SK-N-DZ (cell line): Measurements from ENCODE around the gene PDS5A.
"Not testable (repeated sequence)": the region's sequence is repeated elsewhere in the genome, so short reads cannot be mapped to it uniquely, and the experiment has no call there.

ENCODE experiments used
- DNase-seq: peaks from one replicate; pipeline ENCODE4 v3.0.0-alpha.2; 2015; ENCODE audit warnings: low spot score

The PDS5A gene

DNA sequence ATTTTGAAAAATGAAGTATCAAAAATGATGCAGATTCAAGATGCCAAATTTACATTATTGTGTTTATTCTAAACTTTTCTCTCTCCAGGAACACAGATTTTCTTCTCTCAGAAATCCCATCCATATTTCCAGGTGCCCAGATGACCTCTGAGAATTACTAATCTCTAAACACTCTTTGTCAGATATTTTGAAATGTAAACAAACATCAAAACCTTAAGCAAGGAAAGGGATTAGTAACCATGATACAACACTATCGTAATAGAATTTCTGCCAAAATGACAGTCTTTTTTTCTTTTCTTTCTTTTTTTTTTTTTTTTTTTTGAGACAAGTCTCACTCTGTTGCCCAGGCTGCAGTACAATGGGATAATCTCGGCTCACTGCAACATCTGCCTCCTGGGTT lies 76.7 kb downstream of the PDS5A start:
- DNase-seq: no peak

DNA sequence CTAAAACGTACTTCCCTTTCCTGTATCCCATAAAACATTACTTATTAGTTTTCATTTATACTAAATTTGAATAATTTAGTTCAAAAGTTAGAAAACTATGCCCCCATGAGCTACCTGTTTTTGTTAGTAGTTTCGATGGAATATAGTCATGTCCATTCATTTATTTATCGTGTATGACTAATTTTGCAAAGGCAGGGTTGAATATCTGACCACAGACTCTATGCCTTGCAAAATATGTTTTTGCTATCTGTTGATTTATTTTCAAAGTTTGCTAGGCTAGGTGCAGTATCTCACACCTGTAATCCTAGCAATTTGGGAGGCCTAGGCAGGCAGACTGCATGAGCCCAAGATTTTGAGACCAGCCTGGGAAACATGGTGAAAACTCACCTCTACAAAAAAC lies 78.4 kb downstream of the PDS5A start:
- DNase-seq: no peak

DNA sequence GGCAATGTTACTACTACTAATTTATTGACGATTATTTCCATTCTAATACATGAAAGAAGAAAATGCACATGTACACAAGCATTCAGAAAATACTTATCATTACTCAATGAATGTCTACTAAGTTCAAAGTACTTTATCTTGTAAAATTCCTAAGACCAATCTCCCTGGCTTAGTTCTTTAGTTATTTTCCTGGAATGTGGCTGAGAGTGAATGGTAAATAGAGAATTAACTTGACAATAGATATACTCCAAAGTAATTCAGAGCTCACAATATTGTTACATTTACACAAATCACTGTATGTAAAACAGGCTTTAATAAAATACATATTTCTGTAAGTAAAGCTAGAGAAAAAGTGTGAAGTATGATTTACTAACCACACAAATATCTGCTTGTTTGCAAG lies 79.7 kb downstream of the PDS5A start:
- no peak for DNase-seq

DNA sequence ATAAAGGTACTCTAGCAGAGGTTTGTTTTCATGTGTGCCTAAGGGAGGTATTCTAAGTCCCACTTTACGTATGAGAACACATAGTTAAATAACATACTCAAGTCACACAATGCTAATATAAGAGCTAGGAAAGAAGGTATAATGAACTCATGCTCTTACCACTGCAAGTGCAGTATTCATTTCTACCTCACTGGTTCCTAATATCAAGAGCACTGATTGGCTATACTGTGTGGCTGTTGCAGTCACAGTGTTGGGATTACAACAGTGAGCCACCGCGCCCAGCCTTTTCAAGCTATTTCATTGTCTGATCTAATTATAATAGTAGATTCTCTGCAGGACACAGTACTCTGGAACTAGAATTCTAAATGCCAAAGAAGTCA lies 84.0 kb downstream of the PDS5A start:
- no peak for DNase-seq

DNA sequence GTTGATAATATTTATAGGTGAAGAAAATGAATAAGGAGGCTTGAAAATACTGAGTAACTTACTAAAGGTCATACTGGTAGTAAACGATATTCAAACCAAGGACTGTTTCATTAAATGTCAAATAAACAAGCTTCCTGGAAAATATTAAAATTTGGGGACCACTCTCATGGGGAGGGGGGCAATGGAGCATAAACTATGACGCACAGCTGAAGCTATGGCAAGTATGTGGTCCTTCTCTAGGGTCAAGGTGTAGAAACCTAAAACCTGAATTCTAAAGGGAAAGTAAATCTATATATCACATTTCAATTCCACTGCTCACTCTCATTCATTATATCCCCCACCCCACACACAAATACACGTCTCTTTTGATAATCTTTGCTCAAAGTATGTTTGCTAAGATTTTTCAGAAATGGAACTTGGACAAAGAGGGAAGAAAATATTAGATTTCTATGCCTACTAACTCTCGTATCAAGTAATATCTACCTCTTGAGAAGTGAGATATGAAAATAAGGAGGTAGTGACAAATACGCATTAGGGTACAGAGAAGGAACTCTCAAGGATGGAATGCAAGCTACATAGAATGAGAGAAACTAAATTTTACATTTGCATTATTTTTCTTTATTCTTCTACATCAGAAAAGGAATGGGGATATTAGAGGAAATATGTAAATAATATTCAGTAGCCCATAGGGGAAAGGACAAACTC lies 84.6 kb downstream of the PDS5A start:
- DNase-seq: no peak

DNA sequence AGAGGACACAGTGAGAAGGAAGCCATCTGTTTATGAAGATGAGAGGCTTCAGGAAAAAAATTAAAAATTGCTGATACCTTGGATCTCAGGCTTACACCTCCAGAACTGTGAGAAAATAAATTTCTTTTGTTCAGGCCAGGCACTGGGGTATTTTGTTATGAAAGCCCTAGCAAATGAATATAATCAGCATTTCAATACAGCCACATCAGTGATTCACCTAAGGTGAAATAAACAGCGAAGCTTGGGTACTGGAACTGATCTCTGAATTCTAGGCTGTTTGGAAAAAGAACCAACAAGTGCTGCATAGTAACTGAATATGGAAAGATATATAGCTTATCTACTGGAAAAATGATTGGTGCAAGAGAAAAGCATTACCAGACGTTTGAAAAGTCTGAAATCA lies 88.5 kb downstream of the PDS5A start:
- DNase-seq: no peak

DNA sequence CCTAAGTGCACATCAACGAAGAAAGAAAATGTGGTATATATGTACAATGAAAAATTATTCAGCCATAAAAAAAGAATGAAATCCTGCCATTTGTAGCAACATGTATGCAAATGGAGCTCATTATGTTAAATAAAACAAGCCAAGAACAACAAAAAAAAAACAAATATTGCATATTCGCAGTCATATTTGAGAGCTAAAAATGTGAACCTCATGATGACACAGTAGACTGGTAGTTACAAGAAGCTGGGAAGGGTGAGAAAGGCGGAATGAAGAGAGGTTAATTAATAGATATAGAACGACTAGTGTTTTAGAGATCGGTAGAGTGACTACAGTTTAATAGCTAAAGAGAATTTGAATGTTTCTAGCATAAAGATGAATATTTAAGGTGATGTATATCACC lies 89.2 kb downstream of the PDS5A start:
- DNase-seq: no peak

DNA sequence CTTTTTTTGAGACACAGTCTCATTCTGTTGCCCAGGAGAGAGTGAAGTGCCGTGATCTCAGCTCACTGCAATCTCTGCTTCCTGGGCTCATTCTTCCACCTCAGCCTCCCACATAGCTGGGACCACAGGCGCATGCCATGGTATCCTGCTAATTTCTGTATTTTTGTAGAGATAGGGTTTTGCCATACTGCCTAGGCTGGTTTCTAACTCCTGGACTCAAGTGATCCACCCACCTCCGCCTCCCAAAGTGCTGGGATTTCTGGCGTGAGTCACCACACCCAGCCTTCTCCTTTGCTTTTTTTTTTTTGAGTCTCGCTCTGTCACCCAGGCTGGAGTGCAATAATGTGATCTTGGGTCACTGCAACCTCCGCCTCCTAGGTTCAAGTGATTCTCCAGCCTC lies 94.1 kb downstream of the PDS5A start:
- DNase-seq: no peak

DNA sequence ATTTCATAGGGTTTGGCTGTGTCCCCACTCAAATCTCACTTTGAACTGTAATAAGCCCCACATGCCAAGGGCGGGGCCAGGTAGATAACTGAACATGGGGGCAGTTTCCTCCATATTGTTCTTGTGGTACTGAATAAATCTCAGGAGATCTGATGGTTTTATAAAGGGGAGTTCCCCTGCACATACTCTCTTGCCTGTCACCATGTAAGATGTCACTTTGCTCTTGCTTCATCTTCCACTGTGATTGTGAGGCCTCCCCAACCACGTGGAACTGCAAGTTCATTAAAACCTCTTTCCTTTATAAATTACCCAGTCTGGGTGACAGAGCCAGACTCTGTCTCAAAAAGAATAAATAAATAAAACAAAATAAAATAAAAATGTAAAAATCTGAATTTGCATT lies 95.9 kb downstream of the PDS5A start:
- DNase-seq: no peak

DNA sequence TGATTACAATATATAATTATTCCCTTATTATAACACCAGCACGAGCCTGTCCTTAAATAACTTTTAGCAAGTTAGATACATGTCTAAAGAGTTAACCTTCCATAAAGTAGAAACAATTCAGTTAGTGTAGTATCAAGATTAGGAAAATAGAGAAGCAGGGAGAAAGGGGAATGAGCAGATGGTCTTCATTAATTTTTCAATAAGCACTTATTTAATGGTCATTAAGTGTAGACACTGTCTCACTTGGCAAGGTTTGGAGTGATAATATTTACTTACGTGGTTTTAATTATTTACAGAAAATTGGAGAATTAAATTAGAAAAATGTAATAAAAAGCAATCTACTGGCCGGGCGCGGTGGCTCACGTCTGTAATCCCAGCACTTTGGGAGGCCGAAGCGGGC lies 99.7 kb downstream of the PDS5A start:
- no peak for DNase-seq

DNA sequence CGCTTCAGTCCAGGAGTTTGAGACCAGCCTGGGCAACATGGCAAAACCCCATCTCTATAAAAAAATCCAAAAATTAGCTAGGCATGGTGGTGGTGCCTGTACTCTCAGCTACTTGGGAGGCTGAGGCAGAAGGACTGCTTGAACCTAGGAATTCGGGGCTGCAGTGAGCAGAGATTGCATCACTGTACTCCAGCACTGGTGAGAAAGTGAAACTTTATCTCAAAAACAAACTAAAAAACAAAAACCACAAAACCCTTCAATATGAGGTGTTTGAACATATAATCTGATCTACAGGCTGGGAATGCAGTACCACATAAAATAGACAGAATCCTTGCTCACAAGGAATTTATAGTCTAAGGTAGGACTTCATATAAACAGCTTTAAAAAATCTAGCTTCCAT lies 103.9 kb downstream of the PDS5A start:
- DNase-seq: no peak

DNA sequence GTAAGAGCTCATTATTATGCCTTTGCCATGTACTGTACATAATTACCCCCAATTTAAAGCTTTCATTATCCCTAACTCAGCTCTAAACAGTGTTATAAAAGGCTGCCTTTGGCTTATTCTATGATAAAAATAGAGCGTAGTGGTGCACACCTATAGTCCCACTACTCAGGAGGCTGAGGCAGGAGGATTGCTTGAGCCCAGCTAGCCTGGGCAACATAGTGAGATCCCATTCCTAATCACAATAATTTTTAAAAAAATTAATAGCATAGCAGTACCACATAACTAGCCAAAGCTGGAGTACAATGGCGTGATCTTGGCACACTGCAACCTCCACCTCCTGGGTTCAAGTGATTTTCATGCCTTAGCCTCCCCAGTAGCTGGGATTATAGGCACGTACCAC lies 112.4 kb downstream of the PDS5A start:
- DNase-seq: no peak

DNA sequence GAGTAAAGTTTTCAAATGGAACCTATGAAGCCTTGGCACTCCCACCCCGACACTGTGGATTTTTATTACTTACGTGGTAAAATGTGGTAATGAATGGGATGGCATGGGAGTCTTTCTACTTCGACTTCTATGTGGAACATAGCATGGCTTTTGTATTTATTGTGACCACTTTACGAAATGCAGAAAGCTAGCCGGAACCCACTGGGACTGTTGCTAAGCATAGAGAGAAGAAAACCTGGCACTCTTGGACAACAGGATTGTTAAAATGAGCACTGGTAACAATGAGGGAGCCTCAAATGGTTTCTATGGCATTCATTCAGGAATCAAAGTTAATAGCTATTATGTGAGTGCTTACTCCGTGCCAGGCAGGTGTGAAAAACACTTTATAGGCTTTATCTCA lies 113.3 kb downstream of the PDS5A start:
- DNase-seq: no peak

DNA sequence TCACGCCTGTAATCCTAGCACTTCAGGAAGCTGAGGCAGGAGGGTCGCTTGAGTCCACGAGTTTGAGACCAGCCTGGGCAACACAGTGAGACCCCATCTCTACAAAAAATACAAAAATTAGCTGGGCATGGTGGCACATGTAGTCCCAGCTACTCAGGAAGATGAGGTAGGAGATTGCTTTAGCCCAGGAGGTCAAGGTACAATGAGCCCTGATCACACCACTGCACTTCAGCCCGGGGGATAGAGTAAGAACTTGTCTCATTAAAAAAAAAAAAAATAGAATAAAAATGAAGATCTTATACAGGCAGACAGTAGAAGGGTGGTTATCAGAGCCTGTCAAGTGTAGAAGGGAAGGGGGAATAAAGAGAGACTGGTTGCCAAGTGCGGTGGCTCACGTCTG lies 116.9 kb downstream of the PDS5A start:
- DNase-seq: no peak

DNA sequence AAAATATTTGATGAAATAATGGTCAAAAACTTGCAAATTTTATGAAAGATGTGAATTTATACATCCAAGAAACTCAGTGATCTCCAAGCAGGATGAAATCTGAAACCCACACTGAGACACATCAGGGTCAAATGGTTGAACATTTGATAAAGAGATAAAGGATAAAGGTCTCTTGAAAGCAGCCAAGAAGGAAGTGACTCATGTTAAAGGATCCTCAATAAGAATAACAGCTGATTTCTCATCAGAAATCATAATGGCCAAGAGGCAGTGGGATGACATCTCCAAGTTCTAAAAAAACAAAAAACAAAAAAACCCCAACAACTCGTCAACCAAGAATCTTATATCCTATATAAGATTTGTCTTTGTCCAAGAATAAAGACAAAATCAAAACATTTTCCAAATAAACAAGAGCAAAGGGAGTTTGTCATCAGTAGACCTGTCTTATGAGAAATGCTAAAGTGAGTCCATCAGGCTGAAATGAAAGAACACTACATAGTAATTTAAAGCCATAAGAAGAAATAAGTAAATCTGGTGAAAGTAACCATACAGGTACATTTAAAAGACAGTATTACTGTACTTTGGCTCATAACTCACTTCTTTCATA lies 121.7 kb downstream of the PDS5A start:
- no peak for DNase-seq

DNA sequence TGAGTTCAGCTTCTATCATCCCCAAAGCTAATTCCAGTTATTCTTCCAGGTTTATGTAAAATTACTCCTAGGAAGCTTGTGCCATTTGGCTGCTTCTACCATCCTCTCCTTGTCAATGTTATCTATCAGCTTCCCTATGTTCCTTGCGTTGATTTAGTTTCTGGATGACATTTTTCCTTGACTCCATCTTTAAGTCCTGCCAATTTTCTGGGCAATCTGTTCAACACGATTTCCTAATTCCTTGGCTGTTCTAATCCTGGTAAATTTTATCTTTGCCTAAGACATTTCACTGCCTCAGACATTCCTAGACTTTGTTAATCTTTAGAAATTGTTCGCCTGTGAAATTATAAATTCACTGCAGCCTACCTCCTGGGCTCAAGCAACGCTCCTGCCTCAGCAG lies 125.1 kb downstream of the PDS5A start:
- no peak for DNase-seq

DNA sequence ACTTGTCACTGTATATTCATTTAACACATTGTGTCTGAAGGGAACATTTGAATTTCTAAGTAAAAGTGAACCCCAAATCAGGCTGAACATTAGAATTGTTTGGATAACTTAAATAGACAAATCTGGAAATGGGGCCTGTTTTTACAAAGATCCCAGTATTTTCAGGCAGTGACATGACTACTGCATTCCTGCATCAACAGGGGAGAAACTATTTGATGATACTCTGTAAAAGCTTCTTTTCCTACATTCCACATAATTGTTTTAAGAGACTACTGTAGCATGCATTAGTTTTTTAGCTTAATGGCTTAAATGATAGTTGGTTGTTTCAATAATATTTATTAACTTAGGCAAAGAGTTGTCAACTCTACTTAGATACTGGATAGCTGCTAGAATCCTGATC lies 127.0 kb downstream of the PDS5A start:
- DNase-seq: no peak

DNA sequence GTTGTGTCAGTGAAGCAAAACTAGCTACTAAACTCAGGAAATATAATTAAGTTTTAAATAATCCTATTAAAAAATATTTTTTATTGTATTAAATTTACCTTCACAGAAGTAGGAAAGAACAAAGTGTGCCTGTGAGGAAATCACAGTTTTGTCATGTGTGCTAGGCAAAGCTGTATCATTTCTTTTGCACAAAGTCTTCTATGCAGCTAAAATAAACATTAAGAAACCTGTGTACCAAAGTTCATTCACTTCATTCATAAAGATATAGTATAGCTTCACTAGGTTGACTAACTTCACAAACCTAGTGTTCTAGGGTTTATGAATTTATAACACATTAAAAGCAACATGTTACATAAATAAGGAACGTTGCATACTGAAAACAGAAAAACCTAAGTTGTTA lies 131.0 kb downstream of the PDS5A start:
- no peak for DNase-seq

DNA sequence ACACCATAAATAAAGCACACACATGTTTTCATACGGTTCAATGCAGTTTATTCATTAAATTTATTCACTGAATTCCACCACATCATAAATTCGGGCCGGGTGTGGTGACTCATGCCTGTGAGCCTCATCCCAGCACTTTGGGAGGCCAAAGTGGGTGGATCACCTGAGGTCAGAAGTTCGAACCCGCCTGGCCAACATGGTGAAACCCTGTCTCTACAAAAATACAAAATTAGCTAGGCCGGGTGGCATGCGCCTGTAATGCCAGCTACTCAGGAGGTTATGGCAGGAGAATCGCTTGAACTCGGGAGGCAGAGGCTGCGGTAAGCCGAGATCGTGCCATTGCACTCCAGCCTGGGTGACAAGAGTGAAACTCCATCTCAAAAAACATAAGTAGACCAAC lies 131.6 kb downstream of the PDS5A start:
- DNase-seq: no peak

DNA sequence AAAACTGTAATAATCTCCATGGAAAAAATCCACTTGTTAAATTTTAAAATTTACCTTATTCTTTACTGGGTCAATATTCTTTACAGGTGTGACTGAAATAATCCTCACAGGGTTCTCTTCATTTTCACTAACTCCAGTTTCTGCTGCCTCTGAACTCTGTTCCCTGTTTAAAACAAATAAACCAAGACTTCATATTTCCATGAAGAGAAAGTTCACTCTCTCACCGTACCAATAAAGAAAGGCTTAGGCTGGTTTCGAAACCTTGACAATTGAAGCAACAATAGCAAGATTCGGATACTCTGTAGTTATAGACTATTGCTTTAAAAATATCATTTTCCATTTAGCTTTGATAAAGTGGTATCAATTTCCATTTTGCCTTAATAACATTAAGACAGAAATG lies 135.8 kb downstream of the PDS5A start:
- no peak for DNase-seq

DNA sequence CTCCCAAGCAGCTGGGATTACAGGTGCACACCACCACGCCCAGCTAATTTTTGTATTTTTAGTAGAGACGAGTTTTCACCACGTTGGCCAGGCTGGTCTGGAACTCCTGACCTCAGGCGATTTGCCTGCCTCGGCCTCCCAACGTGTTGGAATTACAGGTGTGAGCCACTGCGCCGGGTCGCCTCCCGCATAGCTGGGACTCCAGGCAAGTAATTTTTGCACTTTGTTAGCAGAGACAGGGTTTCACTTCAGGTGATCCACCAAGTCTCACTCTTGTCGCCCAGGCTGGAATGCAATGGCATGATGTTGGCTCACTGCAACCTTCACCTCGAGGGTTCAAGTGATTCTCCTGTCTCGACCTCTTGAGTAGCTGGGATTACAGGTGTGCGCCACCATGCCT lies 137.2 kb downstream of the PDS5A start:
- DNase-seq: not testable (repeated sequence)

DNA sequence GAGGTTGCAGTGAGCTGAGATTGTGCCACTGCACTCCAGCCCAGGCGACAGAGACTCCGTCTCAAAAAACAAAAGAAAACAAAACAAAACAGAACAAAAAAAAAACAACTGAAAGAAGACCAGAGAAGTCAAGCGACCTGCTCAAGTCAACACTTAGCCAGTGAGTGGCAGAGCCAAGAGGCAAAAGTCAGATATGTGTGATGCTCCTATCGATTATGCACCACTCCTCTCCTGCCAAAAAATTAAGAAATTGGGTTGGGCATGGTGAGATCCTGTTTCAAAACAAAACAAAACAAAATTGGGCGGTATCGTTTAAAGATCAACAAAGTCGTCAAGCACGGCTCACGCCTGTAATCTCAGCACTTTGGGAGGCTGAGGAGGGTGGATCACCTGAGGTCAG lies 137.7 kb downstream of the PDS5A start:
- no peak for DNase-seq

DNA sequence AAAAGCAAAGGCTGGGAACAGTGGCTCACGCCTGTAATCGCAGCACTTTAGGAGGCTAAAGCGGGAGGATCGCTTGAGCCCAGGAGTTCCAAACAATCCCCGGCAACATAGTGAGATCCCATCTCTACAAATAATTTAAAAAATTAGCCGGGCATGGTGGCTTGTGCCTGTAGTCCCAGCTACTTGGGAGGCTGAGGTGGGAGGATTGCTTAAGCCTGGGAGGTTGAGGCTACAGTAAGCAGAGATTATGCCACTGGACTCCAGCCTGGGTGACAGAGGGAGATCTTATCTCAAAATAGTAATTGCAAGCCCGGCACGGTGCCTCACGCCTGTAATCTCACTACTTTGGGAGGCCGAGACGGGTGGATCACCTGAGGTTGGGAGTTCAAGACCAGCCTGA lies 139.3 kb downstream of the PDS5A start:
- not testable (repeated sequence) for DNase-seq

DNA sequence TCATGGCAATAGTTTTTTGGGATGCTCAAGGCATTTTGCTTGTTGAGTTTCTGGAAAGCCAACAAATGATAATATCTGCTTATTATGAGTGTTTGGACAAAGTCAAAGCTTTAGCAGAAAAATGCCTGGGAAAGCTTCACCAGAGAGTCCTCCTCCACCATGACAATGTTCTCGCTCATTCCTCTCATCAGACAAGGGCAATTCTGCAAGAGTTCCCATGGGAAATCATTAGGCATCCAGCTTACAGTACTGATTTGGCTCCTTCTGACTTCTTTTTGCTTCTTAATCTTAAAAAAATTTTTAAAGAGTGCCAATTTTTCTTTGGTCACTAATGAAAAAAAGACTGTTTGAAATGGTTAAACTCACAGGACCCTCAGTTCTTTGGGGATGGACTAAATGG lies 143.4 kb downstream of the PDS5A start:
- DNase-seq: no peak
